Transverse colon (tissue), 4 donors: ENCODE measurements around the gene PDCD6IP.

Experiments used
- CTCF ChIP-seq, 5 experiments: fragments of 200-600 bp in 3 of 5; fragments of 450-650 bp in 2 of 5; sonication (generic) in 3 of 5; IDR thresholded peaks; 1 replicate in 2 of 5; 2 replicates in 3 of 5; pipeline ENCODE4 v1.5.1; 2016 to 2017; ENCODE audit warnings: antibody characterized with exemption in 5 of 5, inconsistent platforms in 3 of 5, mild to moderate bottlenecking in 2 of 5, moderate library complexity in 1 of 5
- EP300 ChIP-seq: sonication (generic); formaldehyde crosslinking; IDR thresholded peaks from one replicate; pipeline ENCODE4 v1.6.1; 2017; ENCODE audit warnings: antibody characterized with exemption, low read depth
- POLR2A ChIP-seq: fragments of 450-650 bp; IDR thresholded peaks from one replicate; pipeline ENCODE4 v1.6.1; 2016; ENCODE audit warnings: antibody characterized with exemption, mild to moderate bottlenecking, moderate library complexity
- POLR2AphosphoS5 ChIP-seq, 3 donors: sonication (generic); formaldehyde crosslinking; IDR thresholded peaks; one replicate each; pipeline ENCODE4 v1.6.1; 2016; ENCODE audit warnings: antibody characterized with exemption in 3 of 3

GRCh38 chr3:33749546-33750210, 48.8 kb upstream of the PDCD6IP start:
- TF ChIP-seq CTCF (IDR thresholded peaks at IDR 0.05) (no peak), POLR2A (no peak), EP300 (no peak), POLR2AphosphoS5 (IDR thresholded peaks at IDR 0.05) (no peak)
